Sigmoid colon (tissue), 7 donors: Measurements from ENCODE around the gene CRB2. TPM values are rescaled to one million over a fixed set of nuclear protein-coding genes. Genes with fewer than 3 reads are reported as not detected.

Experiments
- DNase-seq: peaks from one replicate; pipeline ENCODE4 v3.0.0-alpha.2; 2019
- H3K27ac ChIP-seq, 4 donors: fragments of 200-600 bp; sonication (generic); one replicate each; pipeline ENCODE4 v1.5.1; 2016 to 2019; ENCODE audit warnings: mild to moderate bottlenecking in 1 of 4
- H3K27me3 ChIP-seq, 3 donors: fragments of 200-600 bp; sonication (generic); one replicate each; pipeline ENCODE4 v1.5.1; 2019; ENCODE audit warnings: mild to moderate bottlenecking in 1 of 3
- H3K36me3 ChIP-seq, 4 donors: fragments of 200-600 bp; sonication (generic); one replicate each; pipeline ENCODE4 v1.5.1; 2016 to 2019
- H3K4me1 ChIP-seq, 4 donors: fragments of 200-600 bp; sonication (generic); one replicate each; pipeline ENCODE4 v1.5.1; 2017 to 2019
- H3K4me3 ChIP-seq, 4 donors: fragments of 200-600 bp; sonication (generic); one replicate each; pipeline ENCODE4 v1.5.1; 2017 to 2019; ENCODE audit warnings: mild to moderate bottlenecking in 2 of 4, moderate library complexity in 1 of 4
- H3K9me3 ChIP-seq, 4 donors: fragments of 200-600 bp in 3 of 4; sonication (generic) in 3 of 4; one replicate each; pipeline versions ENCODE4 v1.5.1 to v1.6.1; 2013 to 2019
- EP300 ChIP-seq, 4 donors: sonication (generic); formaldehyde crosslinking; IDR thresholded peaks; one replicate each; pipeline ENCODE4 v1.6.1; 2017; ENCODE audit warnings: antibody characterized with exemption in 4 of 4
- POLR2A ChIP-seq, 2 donors: fragments of 450-650 bp; IDR thresholded peaks; one replicate each; pipeline ENCODE4 v1.6.1; 2016; ENCODE audit warnings: antibody characterized with exemption in 2 of 2, mild to moderate bottlenecking in 2 of 2, moderate library complexity in 2 of 2
- POLR2AphosphoS5 ChIP-seq, 4 donors: sonication (generic); formaldehyde crosslinking; IDR thresholded peaks; one replicate each; pipeline ENCODE4 v1.6.1; 2017; ENCODE audit warnings: antibody characterized with exemption in 4 of 4
- WGBS, 2 donors: extraction: QIAGEN DNeasy Blood & Tissue Kit; methylation state at CpG; one replicate each; pipeline ENCODE4 v1.1.7; 2013; 5-methylcytosine and 5-hydroxymethylcytosine counted together
- intact Hi-C: fragments of 100-400 bp; cut with DNase I; formaldehyde crosslinking; loops from one replicate; pipeline ENCODE4 v1.15.1; 2023
- polyA plus RNA-seq, 3 donors: library from polyadenylated mRNA; stranded (reverse); fragments of 200-250 nt; gene quantifications; one replicate each; pipeline ENCODE4 v1.2.3, GENCODE V29; 2013
- total RNA-seq, 4 donors: library from RNA; depleted of rRNA; stranded (reverse); fragments of >200 nt; gene quantifications; one replicate each; pipeline ENCODE4 v1.1.0, GENCODE V29; 2016
- TF ChIP-seq, protein P1 (sequence below), 4 experiments: fragments of 450-650 bp in 3 of 4; fragments of 200-600 bp in 1 of 4; IDR thresholded peaks; one replicate each; pipeline ENCODE4 v1.5.1; 2016 to 2019; ENCODE audit warnings: antibody characterized with exemption in 4 of 4, mild to moderate bottlenecking in 3 of 4, moderate library complexity in 2 of 4
- donor health status: healthy with polysubstance abuse.
- donor health status: Bipolar disorder and iron deficiency.
- donor health status: healthy.

Gene CRB2
- total and polyA plus RNA-seq, 7 donors: 0.14 to 0.79 (median 0.40) TPM; not detected in 3

DNA sequence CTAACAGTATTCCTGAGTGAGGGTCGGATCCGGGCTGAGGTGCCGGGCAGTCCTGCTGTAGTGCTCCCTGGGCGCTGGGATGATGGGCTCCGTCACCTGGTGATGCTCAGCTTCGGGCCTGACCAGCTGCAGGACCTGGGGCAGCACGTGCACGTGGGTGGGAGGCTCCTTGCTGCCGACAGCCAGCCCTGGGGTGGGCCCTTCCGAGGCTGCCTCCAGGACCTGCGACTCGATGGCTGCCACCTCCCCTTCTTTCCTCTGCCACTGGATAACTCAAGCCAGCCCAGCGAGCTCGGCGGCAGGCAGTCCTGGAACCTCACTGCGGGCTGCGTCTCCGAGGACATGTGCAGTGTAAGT is 15.2 kb downstream of the CRB2 start:
- Histone ChIP-seq H3K36me3 (no peaks in the 10 kb centered on the region), H3K27ac (no peak overlapping the region), H3K4me1 (peaks cover 0 to 41% (median 31%) of the 10 kb centered on the region in 4 donors), H3K4me3 (no peak overlapping the region), H3K9me3 (no peaks in the 10 kb centered on the region), H3K27me3 (peaks cover 8 to 49% (median 13%) of the 10 kb centered on the region in 3 donors)
- WGBS, 2 donors: 90% methylated on average over 18 of the region's 18 CpGs
- no peak for TF ChIP-seq POLR2AphosphoS5 (IDR thresholded peaks at IDR 0.05)
- TF ChIP-seq, protein P1, sequence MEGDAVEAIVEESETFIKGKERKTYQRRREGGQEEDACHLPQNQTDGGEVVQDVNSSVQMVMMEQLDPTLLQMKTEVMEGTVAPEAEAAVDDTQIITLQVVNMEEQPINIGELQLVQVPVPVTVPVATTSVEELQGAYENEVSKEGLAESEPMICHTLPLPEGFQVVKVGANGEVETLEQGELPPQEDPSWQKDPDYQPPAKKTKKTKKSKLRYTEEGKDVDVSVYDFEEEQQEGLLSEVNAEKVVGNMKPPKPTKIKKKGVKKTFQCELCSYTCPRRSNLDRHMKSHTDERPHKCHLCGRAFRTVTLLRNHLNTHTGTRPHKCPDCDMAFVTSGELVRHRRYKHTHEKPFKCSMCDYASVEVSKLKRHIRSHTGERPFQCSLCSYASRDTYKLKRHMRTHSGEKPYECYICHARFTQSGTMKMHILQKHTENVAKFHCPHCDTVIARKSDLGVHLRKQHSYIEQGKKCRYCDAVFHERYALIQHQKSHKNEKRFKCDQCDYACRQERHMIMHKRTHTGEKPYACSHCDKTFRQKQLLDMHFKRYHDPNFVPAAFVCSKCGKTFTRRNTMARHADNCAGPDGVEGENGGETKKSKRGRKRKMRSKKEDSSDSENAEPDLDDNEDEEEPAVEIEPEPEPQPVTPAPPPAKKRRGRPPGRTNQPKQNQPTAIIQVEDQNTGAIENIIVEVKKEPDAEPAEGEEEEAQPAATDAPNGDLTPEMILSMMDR (IDR thresholded peaks at IDR 0.05): no peak
- intact Hi-C loops: no loop called here
- DNase-seq: no peak

DNA sequence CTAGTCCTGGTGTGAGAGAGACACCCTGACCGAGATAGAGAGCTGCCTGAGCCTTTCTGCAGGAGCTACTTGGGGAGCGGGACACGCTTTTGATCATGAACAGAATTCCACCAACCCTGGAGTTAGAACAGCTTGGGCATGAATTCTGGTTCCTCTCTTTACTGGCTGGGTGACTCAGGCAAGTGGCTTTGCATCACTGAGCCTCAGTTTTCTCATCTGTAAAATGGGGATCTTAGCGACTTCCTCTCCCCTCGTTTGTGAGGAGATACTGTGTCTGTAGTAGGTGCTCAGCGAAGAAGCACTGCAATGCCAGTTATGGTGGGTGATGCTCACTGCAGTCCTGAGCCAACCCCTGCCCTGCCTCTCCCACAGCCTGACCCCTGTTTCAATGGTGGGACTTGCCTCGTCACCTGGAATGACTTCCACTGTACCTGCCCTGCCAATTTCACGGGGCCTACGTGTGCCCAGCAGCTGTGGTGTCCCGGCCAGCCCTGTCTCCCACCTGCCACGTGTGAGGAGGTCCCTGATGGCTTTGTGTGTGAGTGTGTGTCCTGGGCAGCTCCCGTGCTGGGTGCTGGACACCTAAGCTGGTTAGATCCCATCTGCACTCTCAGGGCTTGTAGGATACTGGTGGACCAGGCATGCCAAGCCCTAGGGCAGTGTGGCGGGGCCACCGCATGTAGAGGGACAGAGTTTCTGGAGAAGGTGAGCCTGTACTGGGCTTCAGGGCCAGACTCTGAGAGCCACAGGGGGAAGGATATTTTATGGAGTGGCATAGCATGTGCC is 16.0 kb downstream of the CRB2 start:
- Histone ChIP-seq H3K36me3 (no peaks in the 10 kb centered on the region), H3K27ac (no peak overlapping the region), H3K27me3 (peaks cover 8 to 49% (median 13%) of the 10 kb centered on the region in 3 donors), H3K9me3 (no peaks in the 10 kb centered on the region), H3K4me3 (no peak overlapping the region), H3K4me1 (peaks cover 0 to 45% (median 33%) of the 10 kb centered on the region in 4 donors)
- TF ChIP-seq POLR2A (IDR thresholded peaks at IDR 0.05) (no peak), EP300 (IDR thresholded peaks at IDR 0.05) (no peak), POLR2AphosphoS5 (IDR thresholded peaks at IDR 0.05) (no peak)
- TF ChIP-seq, protein P1 (IDR thresholded peaks at IDR 0.05): no peak
- intact Hi-C loops: no loop called here
- WGBS, 2 donors: 85 to 90% methylated on average over 14 of the region's 14 CpGs
- no peak for DNase-seq

- H3K27me3 ChIP-seq: peaks cover 8 to 49% (median 13%) of the 10 kb centered on the region in 3 donors
- peaks cover 0 to 41% (median 33%) of the 10 kb centered on the region in 4 donors for H3K4me1 ChIP-seq
- TF ChIP-seq POLR2A (IDR thresholded peaks at IDR 0.05) (no peak), EP300 (IDR thresholded peaks at IDR 0.05) (no peak)
- TF ChIP-seq, protein P1 (IDR thresholded peaks at IDR 0.05): no peak
- intact Hi-C loops: no loop called here
- H3K36me3 ChIP-seq: no peaks in the 10 kb centered on the region
- H3K27ac ChIP-seq: no peak overlapping the region
- no peak overlapping the region for H3K4me3 ChIP-seq
- 32 to 77% methylated on average over 58 of the region's 58 CpGs for WGBS, 2 donors
- DNase-seq: no peak
- no peaks in the 10 kb centered on the region for H3K9me3 ChIP-seq
Measured at GRCh38 chr9:123372766-123373446, 16.9 kb downstream of the CRB2 start.

- peak overlapping the region in 2 of 4 donors; percentile 4 to 6 for H3K4me3 ChIP-seq
- no peak for DNase-seq
- H3K4me1 ChIP-seq: peaks cover 0 to 36% (median 32%) of the 10 kb centered on the region in 4 donors
- no peaks in the 10 kb centered on the region for H3K36me3 ChIP-seq
- WGBS, 2 donors: 17 to 69% methylated on average over 60 of the region's 60 CpGs
- peaks cover 8 to 45% (median 13%) of the 10 kb centered on the region in 3 donors for H3K27me3 ChIP-seq
- intact Hi-C loops: no loop called here
- no peak overlapping the region for H3K27ac ChIP-seq
- TF ChIP-seq, protein P1 (IDR thresholded peaks at IDR 0.05): no peak
- no peak for TF ChIP-seq POLR2AphosphoS5 (IDR thresholded peaks at IDR 0.05)
- TF ChIP-seq EP300 (IDR thresholded peaks at IDR 0.05): no peak
- no peak for TF ChIP-seq POLR2A (IDR thresholded peaks at IDR 0.05)
- no peaks in the 10 kb centered on the region for H3K9me3 ChIP-seq
Measured at GRCh38 chr9:123373447-123373923, 17.5 kb downstream of the CRB2 start.
